Stomach (tissue), 4 donors: Measurements from ENCODE around the gene EFNB1.

Experiments
- CTCF ChIP-seq, 7 experiments: fragments of 450-650 bp in 4 of 7; fragments of 200-600 bp in 3 of 7; sonication (generic) in 3 of 7; IDR thresholded peaks; one replicate each; pipeline ENCODE4 v1.5.1; 2016 to 2019; ENCODE audit warnings: antibody characterized with exemption in 7 of 7, control low read depth in 2 of 7, mild to moderate bottlenecking in 1 of 7
- EP300 ChIP-seq: sonication (generic); formaldehyde crosslinking; IDR thresholded peaks from one replicate; pipeline ENCODE4 v1.6.1; 2017; ENCODE audit warnings: antibody characterized with exemption
- POLR2A ChIP-seq, 4 donors: fragments of 450-650 bp; IDR thresholded peaks; one replicate each; pipeline ENCODE4 v1.6.1; 2016; ENCODE audit warnings: antibody characterized with exemption in 4 of 4, control low read depth in 2 of 4, mild to moderate bottlenecking in 1 of 4, moderate library complexity in 1 of 4

- TF ChIP-seq CTCF (IDR thresholded peaks at IDR 0.05), result no peak
- TF ChIP-seq POLR2A (IDR thresholded peaks at IDR 0.05), result no peak
- TF ChIP-seq EP300, result no peak
These were observed 8.3 kb downstream of the EFNB1 start for GRCh38 chrX:68837119-68837518.
